GM21529 (cell line): ENCODE results near the gene MAPK8IP1.
A peak's percentile ranks its signal among the peaks of the same experiment; 100 is the strongest.

Experiments used
- ATAC-seq: cut with Tn5 transposase; IDR thresholded peaks from one replicate; pipeline ENCODE4 v1.9.1; 2021; ENCODE audit not compliant: unreplicated experiment

The MAPK8IP1 gene

GRCh38 chr11:45907911-45908370, 22.5 kb downstream of the MAPK8IP1 start:
- ATAC-seq = no peak

GRCh38 chr11:45909594-45910475, 24.4 kb downstream of the MAPK8IP1 start:
- no peak for ATAC-seq

- ATAC-seq = no peak
Observed at GRCh38 chr11:45910623-45911022, 25.2 kb downstream of the MAPK8IP1 start.

GRCh38 chr11:45913514-45913913, 28.1 kb downstream of the MAPK8IP1 start:
- no peak for ATAC-seq

- ATAC-seq = no peak
Observed at GRCh38 chr11:45913942-45914635, 28.6 kb downstream of the MAPK8IP1 start.

- no peak for ATAC-seq
Observed at GRCh38 chr11:45915446-45915845, 30.0 kb downstream of the MAPK8IP1 start.

- ATAC-seq = no peak
Observed at GRCh38 chr11:45917286-45917622, 31.8 kb downstream of the MAPK8IP1 start.

GRCh38 chr11:45917623-45918330, 32.3 kb downstream of the MAPK8IP1 start, which contains the start of gene PEX16:
Gene PEX16 (minus strand): TSS chr11:45917877. CDS start chr11:45917811, 66 bp downstream.
- ATAC-seq = peak; percentile 85

- peak; percentile 48 for ATAC-seq
Observed at GRCh38 chr11:45918331-45918941, 33.0 kb downstream of the MAPK8IP1 start.

GRCh38 chr11:45918962-45919675, 33.7 kb downstream of the MAPK8IP1 start:
- no peak for ATAC-seq

GRCh38 chr11:45919806-45920530, 34.5 kb downstream of the MAPK8IP1 start:
- no peak for ATAC-seq

- ATAC-seq = no peak
Observed at GRCh38 chr11:45920531-45921477, 35.4 kb downstream of the MAPK8IP1 start.

GRCh38 chr11:45921561-45922424, 36.3 kb downstream of the MAPK8IP1 start:
- ATAC-seq = no peak

GRCh38 chr11:45922425-45923082, 37.1 kb downstream of the MAPK8IP1 start, which contains the start of gene LARGE2:
Gene LARGE2 (plus strand): TSS chr11:45922656. CDS start chr11:45922883, 227 bp downstream.
- ATAC-seq = no peak

- no peak for ATAC-seq
Observed at GRCh38 chr11:45924036-45924915, 38.8 kb downstream of the MAPK8IP1 start.

GRCh38 chr11:45924927-45925326, 39.5 kb downstream of the MAPK8IP1 start:
- no peak for ATAC-seq
